ENCODE results near the gene NECTIN1.

NECTIN1 gene

DNA sequence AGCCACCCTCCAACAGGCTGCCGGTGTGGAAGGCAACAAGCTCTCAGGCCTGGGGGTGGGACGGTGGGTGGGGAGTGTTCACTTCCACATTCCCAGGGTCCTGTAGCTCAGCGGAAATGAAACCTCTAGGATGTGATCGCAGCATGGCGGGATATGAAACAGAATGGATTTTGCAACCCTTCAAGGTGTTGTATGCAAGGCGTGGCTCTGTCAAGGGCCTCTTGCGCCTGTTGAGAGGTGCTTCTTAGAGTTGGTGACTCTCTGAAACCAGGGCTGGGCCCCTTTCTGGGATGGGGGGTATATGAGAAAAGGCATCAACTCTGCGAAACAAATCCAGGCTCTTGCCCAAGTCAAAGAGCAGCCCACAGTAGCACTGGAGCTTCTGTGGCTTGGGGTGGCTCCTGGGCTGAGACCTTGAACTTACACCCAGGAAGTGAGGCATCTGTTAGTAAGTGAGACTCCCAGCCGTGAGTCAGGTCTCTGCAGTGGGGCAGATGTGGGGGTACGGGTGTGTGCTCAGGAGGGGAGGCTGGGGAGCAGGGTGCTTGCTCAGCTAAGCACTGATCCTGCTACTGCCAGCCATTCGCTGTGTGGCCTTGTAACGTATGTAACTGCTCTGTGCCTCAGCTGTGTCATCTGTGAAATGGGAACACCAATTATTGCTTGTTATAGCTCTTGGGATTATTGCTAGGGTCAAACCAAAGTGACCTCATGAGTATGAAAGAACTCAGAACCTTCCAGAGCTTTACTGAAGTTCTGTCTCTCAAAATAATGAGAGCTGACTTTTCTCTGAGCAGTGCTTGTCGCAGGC is 28.3 kb downstream of the NECTIN1 start:
- Histone ChIP-seq H3K36me3 (ENCODE audit: control insufficient read depth, insufficient read depth, low read length) (no peaks in the 10 kb centered on the region), H3K4me1 (ENCODE audit: control insufficient read depth, insufficient read depth, low read length, poor library complexity, severe bottlenecking) (peaks cover 25% of the 10 kb centered on the region), H3K27ac (ENCODE audit: low read depth, low read length, severe bottlenecking) (no peak overlapping the region), H3K9me3 (ENCODE audit: control insufficient read depth, low read length) (no peaks in the 10 kb centered on the region), H3K4me3 (ENCODE audit: extremely low read depth, insufficient read depth, low read length, poor library complexity, severe bottlenecking) (no peak overlapping the region)
- WGBS, 2 experiments (ENCODE audit: insufficient coverage in 2 of 2), result 97 to 98% methylated on average over 10 to 11 of the region's 13 CpGs

DNA sequence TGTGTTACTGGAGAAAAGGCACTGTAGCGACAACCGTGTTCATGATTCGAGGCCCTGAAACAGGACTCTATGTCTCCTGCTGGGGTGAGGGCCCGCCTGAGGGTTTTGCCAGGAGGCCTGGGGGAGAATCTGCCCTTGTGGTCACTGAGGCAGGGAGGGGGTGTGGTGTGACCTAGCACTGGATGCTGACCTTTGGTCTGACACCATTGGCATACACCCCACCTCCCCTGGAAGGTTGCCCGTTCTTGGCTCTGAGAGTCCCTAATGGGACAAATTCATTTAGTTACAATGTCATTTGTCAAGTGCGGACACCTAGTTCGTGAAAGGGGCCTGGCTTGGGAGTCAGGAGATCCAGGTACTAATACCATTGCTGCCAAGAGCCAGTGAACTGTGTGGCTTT is 29.0 kb downstream of the NECTIN1 start:
- Histone ChIP-seq H3K9me3 (ENCODE audit: control insufficient read depth, low read length) (no peaks in the 10 kb centered on the region), H3K4me3 (ENCODE audit: extremely low read depth, insufficient read depth, low read length, poor library complexity, severe bottlenecking) (no peak overlapping the region), H3K27ac (ENCODE audit: low read depth, low read length, severe bottlenecking) (no peak overlapping the region), H3K4me1 (ENCODE audit: control insufficient read depth, insufficient read depth, low read length, poor library complexity, severe bottlenecking) (peaks cover 25% of the 10 kb centered on the region), H3K36me3 (ENCODE audit: control insufficient read depth, insufficient read depth, low read length) (no peaks in the 10 kb centered on the region)
- 92 to 94% methylated on average over 6 to 7 of the region's 7 CpGs for WGBS, 2 experiments (ENCODE audit: insufficient coverage in 2 of 2)

GRCh38 chr11:119699227-119699626 is 29.8 kb downstream of the NECTIN1 start:
- 56 to 59% methylated on average over 6 to 9 of the region's 13 CpGs for WGBS, 2 experiments (ENCODE audit: insufficient coverage in 2 of 2)
- no peak overlapping the region for H3K4me3 ChIP-seq (ENCODE audit: extremely low read depth, insufficient read depth, low read length, poor library complexity, severe bottlenecking)
- H3K9me3 ChIP-seq (ENCODE audit: control insufficient read depth, low read length), result no peaks in the 10 kb centered on the region
- H3K4me1 ChIP-seq (ENCODE audit: control insufficient read depth, insufficient read depth, low read length, poor library complexity, severe bottlenecking), result peaks cover 25% of the 10 kb centered on the region
- no peaks in the 10 kb centered on the region for H3K36me3 ChIP-seq (ENCODE audit: control insufficient read depth, insufficient read depth, low read length)
- no peak overlapping the region for H3K27ac ChIP-seq (ENCODE audit: low read depth, low read length, severe bottlenecking)

DNA sequence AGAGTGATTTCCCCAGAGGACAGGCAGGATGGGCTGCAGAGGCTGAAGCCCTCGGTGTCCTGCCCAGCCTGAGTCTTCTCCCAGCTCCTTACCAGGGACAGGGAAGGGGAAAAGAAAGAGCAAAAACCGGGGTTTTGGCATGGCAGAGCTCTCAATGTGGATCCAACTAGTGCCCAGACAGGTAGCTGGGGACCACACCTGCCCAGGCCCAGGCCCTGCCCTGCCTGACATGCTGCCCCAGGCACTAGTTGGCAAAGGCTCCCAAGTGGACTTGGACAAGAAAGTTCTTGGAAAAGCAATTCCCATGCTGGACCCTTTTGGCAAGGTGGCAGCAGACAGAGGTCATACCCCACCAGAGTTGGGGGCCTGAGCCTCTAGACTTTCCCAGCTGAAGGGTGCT is 31.1 kb downstream of the NECTIN1 start:
- Histone ChIP-seq H3K4me3 (ENCODE audit: extremely low read depth, insufficient read depth, low read length, poor library complexity, severe bottlenecking) (no peak overlapping the region), H3K4me1 (ENCODE audit: control insufficient read depth, insufficient read depth, low read length, poor library complexity, severe bottlenecking) (peaks cover 25% of the 10 kb centered on the region), H3K27ac (ENCODE audit: low read depth, low read length, severe bottlenecking) (no peak overlapping the region), H3K9me3 (ENCODE audit: control insufficient read depth, low read length) (no peaks in the 10 kb centered on the region), H3K36me3 (ENCODE audit: control insufficient read depth, insufficient read depth, low read length) (no peaks in the 10 kb centered on the region)
- WGBS, 2 experiments (ENCODE audit: insufficient coverage in 2 of 2), result 0% methylated on average over 1 of the region's 2 CpGs

GRCh38 chr11:119697445-119697844 is 31.6 kb downstream of the NECTIN1 start:
- no peaks in the 10 kb centered on the region for H3K36me3 ChIP-seq (ENCODE audit: control insufficient read depth, insufficient read depth, low read length)
- H3K4me1 ChIP-seq (ENCODE audit: control insufficient read depth, insufficient read depth, low read length, poor library complexity, severe bottlenecking), result peaks cover 24% of the 10 kb centered on the region
- 96 to 100% methylated on average over 2 to 3 of the region's 3 CpGs for WGBS, 2 experiments (ENCODE audit: insufficient coverage in 2 of 2)
- H3K27ac ChIP-seq (ENCODE audit: low read depth, low read length, severe bottlenecking), result no peak overlapping the region
- H3K4me3 ChIP-seq (ENCODE audit: extremely low read depth, insufficient read depth, low read length, poor library complexity, severe bottlenecking), result no peak overlapping the region
- H3K9me3 ChIP-seq (ENCODE audit: control insufficient read depth, low read length), result no peaks in the 10 kb centered on the region

- 84 to 89% methylated on average over 6 of the region's 20 CpGs for WGBS, 2 experiments (ENCODE audit: insufficient coverage in 2 of 2)
- Histone ChIP-seq H3K36me3 (ENCODE audit: control insufficient read depth, insufficient read depth, low read length) (no peaks in the 10 kb centered on the region), H3K4me1 (ENCODE audit: control insufficient read depth, insufficient read depth, low read length, poor library complexity, severe bottlenecking) (peaks cover 16% of the 10 kb centered on the region), H3K9me3 (ENCODE audit: control insufficient read depth, low read length) (no peaks in the 10 kb centered on the region), H3K27ac (ENCODE audit: low read depth, low read length, severe bottlenecking) (no peak overlapping the region), H3K4me3 (ENCODE audit: extremely low read depth, insufficient read depth, low read length, poor library complexity, severe bottlenecking) (no peak overlapping the region)
Measured at GRCh38 chr11:119696378-119697222, 32.4 kb downstream of the NECTIN1 start.

- peaks cover 10% of the 10 kb centered on the region for H3K4me1 ChIP-seq (ENCODE audit: control insufficient read depth, insufficient read depth, low read length, poor library complexity, severe bottlenecking)
- H3K4me3 ChIP-seq (ENCODE audit: extremely low read depth, insufficient read depth, low read length, poor library complexity, severe bottlenecking), result no peak overlapping the region
- no peaks in the 10 kb centered on the region for H3K9me3 ChIP-seq (ENCODE audit: control insufficient read depth, low read length)
- no peaks in the 10 kb centered on the region for H3K36me3 ChIP-seq (ENCODE audit: control insufficient read depth, insufficient read depth, low read length)
- no peak overlapping the region for H3K27ac ChIP-seq (ENCODE audit: low read depth, low read length, severe bottlenecking)
- WGBS, 2 experiments (ENCODE audit: insufficient coverage in 2 of 2), result 71 to 75% methylated on average over 2 to 3 of the region's 3 CpGs
Measured at GRCh38 chr11:119694334-119694733, 34.7 kb downstream of the NECTIN1 start.

DNA sequence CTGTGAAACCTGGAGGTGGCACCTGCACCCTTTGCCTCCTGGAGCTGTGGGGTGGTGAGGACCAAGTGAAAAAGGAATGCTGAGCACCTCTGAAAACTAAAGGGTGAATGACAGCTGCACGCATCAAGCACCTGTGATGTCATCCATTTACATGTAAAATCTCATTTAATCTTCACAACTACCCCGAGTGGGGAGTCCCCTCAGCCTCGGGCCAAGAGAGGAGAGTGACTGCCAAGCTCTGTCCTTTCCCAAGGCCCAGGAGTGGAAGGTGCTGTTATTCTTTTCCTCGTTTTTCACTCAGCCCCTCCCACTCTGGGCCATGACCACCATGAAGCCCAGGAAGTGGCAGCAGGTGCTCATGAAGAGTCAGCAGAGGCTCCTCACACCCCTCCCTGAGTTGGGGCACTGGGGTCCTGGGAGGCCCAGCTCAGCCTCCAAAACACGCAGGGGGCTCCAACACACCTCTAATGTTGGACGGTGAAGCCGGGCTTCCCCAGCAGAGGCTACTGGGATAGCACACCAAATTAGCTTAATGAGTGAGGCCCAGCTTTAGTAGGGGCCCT is 35.7 kb downstream of the NECTIN1 start:
- Histone ChIP-seq H3K27ac (ENCODE audit: low read depth, low read length, severe bottlenecking) (no peak overlapping the region), H3K36me3 (ENCODE audit: control insufficient read depth, insufficient read depth, low read length) (no peaks in the 10 kb centered on the region), H3K4me3 (ENCODE audit: extremely low read depth, insufficient read depth, low read length, poor library complexity, severe bottlenecking) (no peak overlapping the region), H3K4me1 (ENCODE audit: control insufficient read depth, insufficient read depth, low read length, poor library complexity, severe bottlenecking) (peaks cover 10% of the 10 kb centered on the region), H3K9me3 (ENCODE audit: control insufficient read depth, low read length) (no peaks in the 10 kb centered on the region)
- WGBS, 2 experiments (ENCODE audit: insufficient coverage in 2 of 2), result 55 to 80% methylated on average over 4 to 6 of the region's 7 CpGs

DNA sequence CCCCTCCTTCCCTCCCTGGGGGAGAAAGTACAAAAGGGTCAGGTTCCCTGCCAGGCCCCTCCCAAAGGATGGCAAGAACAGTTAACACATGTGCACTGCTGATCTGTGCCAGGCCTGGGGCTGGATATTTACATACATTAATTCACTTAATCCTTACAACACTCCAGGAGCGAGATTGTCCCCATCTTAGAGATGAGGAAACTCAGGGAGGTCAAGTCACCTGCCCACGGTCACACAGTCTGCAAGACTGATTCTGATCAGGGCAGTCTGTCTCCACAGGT is 36.5 kb downstream of the NECTIN1 start:
- peaks cover 15% of the 10 kb centered on the region for H3K4me1 ChIP-seq (ENCODE audit: control insufficient read depth, insufficient read depth, low read length, poor library complexity, severe bottlenecking)
- H3K9me3 ChIP-seq (ENCODE audit: control insufficient read depth, low read length), result no peaks in the 10 kb centered on the region
- H3K36me3 ChIP-seq (ENCODE audit: control insufficient read depth, insufficient read depth, low read length), result no peaks in the 10 kb centered on the region
- 91 to 95% methylated on average over 2 of the region's 2 CpGs for WGBS, 2 experiments (ENCODE audit: insufficient coverage in 2 of 2)
- H3K4me3 ChIP-seq (ENCODE audit: extremely low read depth, insufficient read depth, low read length, poor library complexity, severe bottlenecking), result no peak overlapping the region
- no peak overlapping the region for H3K27ac ChIP-seq (ENCODE audit: low read depth, low read length, severe bottlenecking)

DNA sequence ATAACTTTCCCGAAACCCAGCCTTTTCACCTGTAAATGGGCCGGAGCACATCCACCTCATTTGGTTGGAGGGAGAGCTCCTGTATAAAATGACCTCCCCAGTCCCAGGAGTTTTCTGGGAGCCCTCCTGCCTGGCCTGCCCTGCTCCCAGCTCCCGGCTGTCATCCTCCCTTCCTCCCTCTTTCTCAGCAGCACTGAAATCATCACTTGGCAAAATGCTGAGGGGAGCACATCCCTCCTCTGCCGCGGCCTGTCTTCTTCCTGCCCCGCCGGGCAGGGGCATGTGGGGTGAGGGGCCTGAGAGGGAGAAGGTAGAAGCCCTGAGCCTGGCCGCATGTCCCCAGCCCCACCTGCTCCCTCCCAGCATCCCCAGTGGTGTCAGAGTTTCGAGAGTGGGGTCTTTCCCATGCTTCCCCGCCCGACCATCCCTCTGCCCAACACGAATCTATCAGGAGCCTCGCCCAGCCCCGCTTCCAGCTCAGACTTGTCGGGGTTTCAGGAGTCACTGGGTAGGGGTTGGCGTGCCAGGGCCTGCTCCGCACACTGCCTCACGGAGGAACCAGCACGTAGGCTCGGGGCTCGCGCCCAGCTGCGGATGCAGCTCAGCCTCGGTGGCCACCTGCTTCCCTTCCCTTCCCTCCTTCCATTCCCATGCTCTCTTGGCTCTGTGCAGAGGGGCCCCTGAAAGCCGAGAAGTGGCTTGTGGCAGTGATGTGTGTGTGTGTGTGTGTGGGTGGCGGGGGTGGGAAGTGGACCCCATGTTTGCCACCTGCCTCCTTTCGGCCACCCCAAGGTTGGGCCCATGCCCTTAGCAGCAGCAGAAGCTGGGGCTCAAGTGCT is 37.1 kb downstream of the NECTIN1 start:
- Histone ChIP-seq H3K9me3 (ENCODE audit: control insufficient read depth, low read length) (no peaks in the 10 kb centered on the region), H3K36me3 (ENCODE audit: control insufficient read depth, insufficient read depth, low read length) (no peaks in the 10 kb centered on the region), H3K4me1 (ENCODE audit: control insufficient read depth, insufficient read depth, low read length, poor library complexity, severe bottlenecking) (peaks cover 16% of the 10 kb centered on the region), H3K4me3 (ENCODE audit: extremely low read depth, insufficient read depth, low read length, poor library complexity, severe bottlenecking) (no peak overlapping the region), H3K27ac (ENCODE audit: low read depth, low read length, severe bottlenecking) (no peak overlapping the region)
- WGBS, 2 experiments (ENCODE audit: insufficient coverage in 2 of 2), result 87 to 91% methylated on average over 16 to 18 of the region's 27 CpGs
